Spleen (tissue), 11 donors: ENCODE data around the gene BTN2A1. TPM values are rescaled to one million over a fixed set of nuclear protein-coding genes. Genes with fewer than 3 reads are reported as not detected.

Experiments
- DNase-seq: peaks from one replicate; pipeline ENCODE4 v3.0.0-alpha.2; 2020
- H3K27ac ChIP-seq, 8 donors: fragments of 200-600 bp; sonication (generic) in 7 of 8; 1 replicate in 4 of 8; 2 replicates in 4 of 8; pipeline versions ENCODE4 v1.5.0 to v1.8.0; 2016 to 2021; ENCODE audit warnings: inconsistent platforms in 4 of 8, mild to moderate bottlenecking in 4 of 8, moderate library complexity in 1 of 8
- H3K27me3 ChIP-seq, 7 donors: fragments of 200-600 bp; sonication (generic) in 6 of 7; replicated peaks in 1 of 7; 1 replicate in 4 of 7; 2 replicates in 3 of 7; pipeline versions ENCODE4 v1.5.0 to v1.8.0; 2016 to 2021; ENCODE audit warnings: inconsistent platforms in 3 of 7, mild to moderate bottlenecking in 1 of 7
- H3K36me3 ChIP-seq, 6 donors: fragments of 200-600 bp; sonication (generic) in 5 of 6; 1 replicate in 4 of 6; 2 replicates in 2 of 6; pipeline versions ENCODE4 v1.5.0 to v1.8.0; 2016 to 2021; ENCODE audit warnings: inconsistent platforms in 2 of 6
- H3K4me1 ChIP-seq, 6 donors: fragments of 200-600 bp; sonication (generic) in 5 of 6; 1 replicate in 3 of 6; 2 replicates in 3 of 6; pipeline versions ENCODE4 v1.5.0 to v1.8.0; 2016 to 2021; ENCODE audit warnings: inconsistent platforms in 3 of 6
- H3K4me3 ChIP-seq, 8 donors: fragments of 200-600 bp; sonication (generic) in 7 of 8; 1 replicate in 4 of 8; 2 replicates in 4 of 8; pipeline versions ENCODE4 v1.5.0 to v1.8.0; 2016 to 2021; ENCODE audit warnings: inconsistent platforms in 4 of 8, mild to moderate bottlenecking in 4 of 8, moderate library complexity in 2 of 8
- H3K9me3 ChIP-seq, 8 donors: fragments of 200-600 bp; sonication (generic) in 7 of 8; 1 replicate in 4 of 8; 2 replicates in 4 of 8; pipeline versions ENCODE4 v1.5.0 to v1.8.0; 2016 to 2021; ENCODE audit warnings: inconsistent platforms in 4 of 8
- CTCF ChIP-seq, 11 experiments: fragments of 200-600 bp in 7 of 11; fragments of 450-650 bp in 4 of 11; sonication (generic) in 4 of 11; IDR thresholded peaks in 8 of 11; conservative IDR thresholded peaks in 3 of 11; 1 replicate in 7 of 11; 2 replicates in 4 of 11; pipeline versions ENCODE4 v1.4.0 to v1.8.0; 2016 to 2021; ENCODE audit warnings: antibody characterized with exemption in 11 of 11, inconsistent platforms in 4 of 11, mild to moderate bottlenecking in 1 of 11
- POLR2A ChIP-seq, 3 donors: fragments of 450-650 bp; IDR thresholded peaks; one replicate each; pipeline ENCODE4 v1.5.1; 2017; ENCODE audit warnings: antibody characterized with exemption in 3 of 3, mild to moderate bottlenecking in 1 of 3
- POLR2AphosphoS5 ChIP-seq, 3 donors: sonication (generic); formaldehyde crosslinking; IDR thresholded peaks; one replicate each; pipeline ENCODE4 v1.5.1; 2017; ENCODE audit warnings: antibody characterized with exemption in 3 of 3
- WGBS, 5 donors: extraction: QIAGEN DNeasy Blood & Tissue Kit in 3 of 5; methylation state at CpG; one replicate each; pipeline versions ENCODE4 v1.1.5 to v1.1.7; 2013 to 2018; 5-methylcytosine and 5-hydroxymethylcytosine counted together
- intact Hi-C: fragments of 100-400 bp; cut with DNase I; formaldehyde crosslinking; loops from one replicate; pipeline ENCODE4 v1.15.0; 2023; ENCODE audit warnings: low total_unique reads
- polyA plus RNA-seq, 3 donors: library from polyadenylated mRNA; stranded (reverse); fragments of 200-250 nt; gene quantifications; one replicate each; pipeline ENCODE4 v1.2.1, GENCODE V29; 2013
- total RNA-seq, 7 donors: library from RNA; depleted of rRNA in 3 of 7; stranded (reverse); fragments of >200 nt in 3 of 7; fragmentation: NEBNext Ultra II Directional in 4 of 7; extraction: Animal tissue kit (Norgen Biotek cat#: 25700) in 4 of 7; gene quantifications; one replicate each; pipeline versions ENCODE4 v1.1.0 to v1.2.1, GENCODE V29; 2016 to 2021
- donor health status: healthy with polysubstance abuse.
- donor health status: DM: no; HTN: no; CAD: no; lungs with moderate emphysema.
- donor health status: DM: no; HTN: no; CAD: no.
- donor health status: Bipolar disorder and iron deficiency.
- donor health status: healthy.
- donor health status: DM: no; HTN: no; CAD: no.
- donor health status: DM: yes; HTN: yes; CAD: no.

The BTN2A1 gene
- total and polyA plus RNA-seq, 10 donors, result 17.0 to 50.8 (median 34.9) TPM

GRCh38 chr6:26464014-26464413 is 6.3 kb downstream of the BTN2A1 start:
- WGBS, 5 donors, result 66 to 96% (median 86%) methylated on average over 4 of the region's 4 CpGs
- TF ChIP-seq POLR2A (IDR thresholded peaks at IDR 0.05) (no peak), CTCF (IDR thresholded peaks at IDR 0.05 in 8 of 11, conservative IDR thresholded peaks at IDR 0.05 in 3 of 11) (no peak), POLR2AphosphoS5 (IDR thresholded peaks at IDR 0.05) (no peak)
- intact Hi-C loops, result no loop called here

GRCh38 chr6:26464416-26465131 is 6.8 kb downstream of the BTN2A1 start:
- no peak for DNase-seq
- Histone ChIP-seq H3K4me3 (no peak overlapping the region), H3K36me3 (peaks cover 2 to 100% (median 91%) of the 10 kb centered on the region in 6 donors), H3K27ac (peak overlapping the region in 3 of 8 donors; percentile 1 to 48 (median 12)), H3K9me3 (no peaks in the 10 kb centered on the region), H3K4me1 (peaks cover 17 to 68% (median 49%) of the 10 kb centered on the region in 6 donors), H3K27me3 (no peaks in the 10 kb centered on the region)
- no peak for TF ChIP-seq POLR2A (IDR thresholded peaks at IDR 0.05)
- TF ChIP-seq POLR2AphosphoS5 (IDR thresholded peaks at IDR 0.05), result peak in 2 of 3 donors; percentile 7 to 16
- WGBS, 5 donors, result 92 to 98% (median 96%) methylated on average over 7 of the region's 7 CpGs
- intact Hi-C loops, result no loop called here

More at GRCh38 chr6:26464014-26464413, 6.3 kb downstream of the BTN2A1 start:
- Histone ChIP-seq H3K4me1 (peaks cover 23 to 72% (median 53%) of the 10 kb centered on the region in 6 donors), H3K9me3 (no peaks in the 10 kb centered on the region), H3K27me3 (no peaks in the 10 kb centered on the region), H3K27ac (peak overlapping the region in 2 of 8 donors; percentile 7 to 48), H3K4me3 (no peak overlapping the region), H3K36me3 (peaks cover 2 to 100% (median 90%) of the 10 kb centered on the region in 6 donors)
- no peak for DNase-seq

GRCh38 chr6:26465776-26466175 is 8.0 kb downstream of the BTN2A1 start:
- no peak for DNase-seq
- Histone ChIP-seq H3K27ac (peak overlapping the region in 1 of 8 donors; percentile 12), H3K27me3 (no peaks in the 10 kb centered on the region), H3K4me3 (no peak overlapping the region), H3K4me1 (peaks cover 5 to 56% (median 37%) of the 10 kb centered on the region in 6 donors), H3K36me3 (peaks cover 2 to 100% (median 86%) of the 10 kb centered on the region in 6 donors), H3K9me3 (no peaks in the 10 kb centered on the region)
- WGBS, 5 donors, result 85 to 96% (median 93%) methylated on average over 3 of the region's 3 CpGs
- no peak for TF ChIP-seq CTCF (IDR thresholded peaks at IDR 0.05 in 8 of 11, conservative IDR thresholded peaks at IDR 0.05 in 3 of 11)
- intact Hi-C loops, result no loop called here

GRCh38 chr6:26468829-26469228 is 11.1 kb downstream of the BTN2A1 start:
- intact Hi-C loops, result no loop called here
- H3K4me3 ChIP-seq, result no peak overlapping the region
- H3K27ac ChIP-seq, result peak overlapping the region in 3 of 8 donors; percentile 9 to 50 (median 13)
- H3K9me3 ChIP-seq, result peaks cover 0 to 14% (median 12%) of the 10 kb centered on the region in 8 donors
- peaks cover 5 to 37% (median 20%) of the 10 kb centered on the region in 6 donors for H3K4me1 ChIP-seq
- no peak for DNase-seq
- 92 to 98% (median 98%) methylated on average over 2 of the region's 2 CpGs for WGBS, 5 donors
- peaks cover 2 to 70% (median 64%) of the 10 kb centered on the region in 6 donors for H3K36me3 ChIP-seq
- TF ChIP-seq POLR2AphosphoS5 (IDR thresholded peaks at IDR 0.05) (peak in 1 of 3 donors; percentile 39), POLR2A (IDR thresholded peaks at IDR 0.05) (no peak)
- H3K27me3 ChIP-seq, result no peaks in the 10 kb centered on the region

GRCh38 chr6:26470643-26471042 is 12.9 kb downstream of the BTN2A1 start:
- H3K27ac ChIP-seq, result peak overlapping the region in 2 of 8 donors; percentile 14 to 94
- WGBS, 5 donors, result 93 to 96% (median 94%) methylated on average over 4 of the region's 4 CpGs
- intact Hi-C loops, result no loop called here
- H3K27me3 ChIP-seq, result no peaks in the 10 kb centered on the region
- TF ChIP-seq CTCF (IDR thresholded peaks at IDR 0.05 in 8 of 11, conservative IDR thresholded peaks at IDR 0.05 in 3 of 11) (no peak), POLR2AphosphoS5 (IDR thresholded peaks at IDR 0.05) (no peak), POLR2A (IDR thresholded peaks at IDR 0.05) (no peak)
- peaks cover 16 to 35% (median 23%) of the 10 kb centered on the region in 6 donors for H3K4me1 ChIP-seq
- H3K4me3 ChIP-seq, result no peak overlapping the region
- DNase-seq, result no peak
- H3K36me3 ChIP-seq, result peaks cover 2 to 52% (median 46%) of the 10 kb centered on the region in 6 donors
- H3K9me3 ChIP-seq, result peaks cover 0 to 14% (median 12%) of the 10 kb centered on the region in 8 donors
